SK-N-SH (cell line): ENCODE measurements around the gene SH3RF1. TPM values are rescaled to one million over a fixed set of nuclear protein-coding genes. Genes with fewer than 3 reads are reported as not detected.

ENCODE experiments used
- CTCF ChIA-PET: fragments of 300-600, 350-600 bp; formaldehyde crosslinking; extraction: SDS; loops from one replicate; lab custom pipeline; 2021; lab: Yijun Ruan, JAX
- POLR2A ChIA-PET: fragments of 350-600 bp; sonication (Branson Sonifier 250); formaldehyde crosslinking; extraction: SDS; loops from one replicate; lab custom pipeline; 2020; ENCODE audit warnings: antibody characterized with exemption, inconsistent platforms; lab: Yijun Ruan, JAX
- DNase-seq: peaks from one replicate; pipeline ENCODE4 v3.0.0; 2012
- H2AFZ ChIP-seq: fragments of 200-600 bp; sonication (generic); 2 replicates; pipeline ENCODE4 v1.8.1; 2016; ENCODE audit warnings: antibody characterized with exemption, mild to moderate bottlenecking, low read depth
- H3F3A ChIP-seq: fragments of 200-600 bp; sonication (generic); replicated peaks from 2 replicates; pipeline ENCODE3; 2016; ENCODE audit warnings: antibody characterized with exemption, mild to moderate bottlenecking; ENCODE audit not compliant: insufficient read depth
- H3K27ac ChIP-seq, 2 experiments: fragments of 200-500 bp in 1 of 2; fragments of 200-600 bp in 1 of 2; sonication (Bioruptor generic) in 1 of 2; sonication (generic), shearing (Covaris generic) in 1 of 2; 2 replicates each; pipeline versions ENCODE4 v1.5.1 to v1.6.1; 2014 to 2016; ENCODE audit warnings: low read depth in 2 of 2, inconsistent platforms in 1 of 2, low read length in 1 of 2, mild to moderate bottlenecking in 1 of 2, mixed read lengths in 1 of 2
- H3K27me3 ChIP-seq: fragments of 200-600 bp; sonication (generic), shearing (Covaris generic); 2 replicates; pipeline ENCODE4 v1.6.1; 2016; ENCODE audit warnings: mixed run types; ENCODE audit not compliant: insufficient read depth
- H3K36me3 ChIP-seq, 2 experiments: fragments of 200-500 bp in 1 of 2; fragments of 200-600 bp in 1 of 2; sonication (Bioruptor generic) in 1 of 2; sonication (generic) in 1 of 2; replicated peaks in 1 of 2; 2 replicates each; pipeline versions ENCODE3 to v1.5.1; 2014 to 2016; ENCODE audit warnings: low read length in 1 of 2, mild to moderate bottlenecking in 1 of 2; ENCODE audit not compliant: insufficient read depth in 2 of 2, control insufficient read depth in 1 of 2
- H3K4me1 ChIP-seq, 2 experiments: fragments of 200-500 bp in 1 of 2; fragments of 200-600 bp in 1 of 2; sonication (Bioruptor generic) in 1 of 2; sonication (generic), shearing (Covaris generic) in 1 of 2; 2 replicates each; pipeline versions ENCODE4 v1.5.1 to v1.6.1; 2014 to 2016; ENCODE audit warnings: low read depth in 1 of 2, low read length in 1 of 2, mixed run types in 1 of 2; ENCODE audit not compliant: insufficient read depth in 2 of 2, control insufficient read depth in 1 of 2
- H3K4me2 ChIP-seq: fragments of 200-600 bp; sonication (generic), shearing (Covaris generic); 2 replicates; pipeline ENCODE4 v1.6.1; 2017; ENCODE audit warnings: mixed run types
- H3K4me3 ChIP-seq, 2 experiments: fragments of 200-500 bp in 1 of 2; fragments of 200-600 bp in 1 of 2; sonication (Bioruptor generic) in 1 of 2; sonication (generic), shearing (Covaris generic) in 1 of 2; 2 replicates each; pipeline versions ENCODE4 v1.5.1 to v1.8.1; 2014 to 2016; ENCODE audit warnings: low read depth in 2 of 2, inconsistent platforms in 1 of 2, low read length in 1 of 2, mild to moderate bottlenecking in 1 of 2, mixed read lengths in 1 of 2, moderate library complexity in 1 of 2
- H3K79me2 ChIP-seq: fragments of 200-600 bp; sonication (generic); 2 replicates; pipeline ENCODE4 v1.8.1; 2017; ENCODE audit warnings: mild to moderate bottlenecking; ENCODE audit not compliant: insufficient read depth
- H3K9ac ChIP-seq: fragments of 200-600 bp; sonication (generic); 2 replicates; pipeline ENCODE4 v1.6.1; 2017; ENCODE audit warnings: mixed run types
- H3K9me2 ChIP-seq: fragments of 200-600 bp; sonication (generic); 2 replicates; pipeline ENCODE4 v1.6.1; 2017; ENCODE audit warnings: mixed run types
- H3K9me3 ChIP-seq: fragments of 200-600 bp; sonication (generic); 2 replicates; pipeline ENCODE4 v1.6.1; 2017; ENCODE audit warnings: mixed run types, mild to moderate bottlenecking, moderate library complexity
- H4K20me1 ChIP-seq: fragments of 200-600 bp; sonication (generic); 2 replicates; pipeline ENCODE4 v1.6.1; 2017; ENCODE audit warnings: mild to moderate bottlenecking, mixed run types; ENCODE audit not compliant: insufficient read depth
- CHD2 ChIP-seq: fragments of 150-350 bp; IDR thresholded peaks from 2 replicates; pipeline ENCODE4 v1.6.1; 2018; ENCODE audit warnings: low read length; ENCODE audit not compliant: partially characterized antibody
- ELF1 ChIP-seq: IDR thresholded peaks from 2 replicates; pipeline ENCODE4 v1.4.0; 2012
- EP300 ChIP-seq, 2 experiments: IDR thresholded peaks; 2 replicates each; pipeline versions ENCODE4 v1.4.0 to v1.6.1; 2012; ENCODE audit warnings: borderline replicate concordance in 1 of 2, low read depth in 1 of 2, low read length in 1 of 2
- FOSL2 ChIP-seq: IDR thresholded peaks from 2 replicates; pipeline ENCODE4 v1.4.0; 2012; ENCODE audit warnings: low read depth, mild to moderate bottlenecking, moderate library complexity, borderline replicate concordance
- FOXJ3 ChIP-seq: sonication (generic); formaldehyde crosslinking; IDR thresholded peaks from 2 replicates; pipeline ENCODE4 v1.5.1; 2020; ENCODE audit warnings: mild to moderate bottlenecking, missing genetic modification reagents
- FOXM1 ChIP-seq: IDR thresholded peaks from 2 replicates; pipeline ENCODE4 v1.4.0; 2012; ENCODE audit warnings: low read depth, mild to moderate bottlenecking
- GABPA ChIP-seq: IDR thresholded peaks from 2 replicates; pipeline ENCODE4 v1.4.0; 2012; ENCODE audit warnings: low read depth, mild to moderate bottlenecking
- GATA2 ChIP-seq: sonication (generic); formaldehyde crosslinking; IDR thresholded peaks from 2 replicates; pipeline ENCODE4 v1.5.0; 2020; ENCODE audit warnings: mild to moderate bottlenecking, missing genetic modification reagents
- MAX ChIP-seq: IDR thresholded peaks from 2 replicates; pipeline ENCODE4 v1.4.0; 2012; ENCODE audit warnings: low read depth
- MXI1 ChIP-seq: IDR thresholded peaks from 2 replicates; pipeline ENCODE4 v1.6.1; 2012; ENCODE audit warnings: mild to moderate bottlenecking, low read depth, low read length, improper control_type of control experiment
- NFIC ChIP-seq: IDR thresholded peaks from 2 replicates; pipeline ENCODE4 v1.4.0; 2012; ENCODE audit warnings: borderline replicate concordance
- NRF1 ChIP-seq: IDR thresholded peaks from 2 replicates; pipeline ENCODE4 v1.6.1; 2012; ENCODE audit warnings: low read depth, mild to moderate bottlenecking, low read length
- POLR2AphosphoS5 ChIP-seq: IDR thresholded peaks from 2 replicates; pipeline ENCODE4 v1.6.1; 2012; ENCODE audit warnings: low read depth, low read length
- RAD21 ChIP-seq: IDR thresholded peaks from 2 replicates; pipeline ENCODE4 v1.6.1; 2012; ENCODE audit warnings: mild to moderate bottlenecking, low read length
- RCOR1 ChIP-seq: fragments of 150-350 bp; IDR thresholded peaks from 2 replicates; pipeline ENCODE4 v1.6.1; 2017; ENCODE audit warnings: antibody characterized with exemption, low read length
- REST ChIP-seq: IDR thresholded peaks from 2 replicates; pipeline ENCODE4 v1.6.1; 2012; ENCODE audit warnings: mild to moderate bottlenecking, low read depth, low read length, moderate library complexity
- SIN3A ChIP-seq: IDR thresholded peaks from 2 replicates; pipeline ENCODE4 v1.6.1; 2012; ENCODE audit warnings: low read depth, mild to moderate bottlenecking, low read length, moderate library complexity, borderline replicate concordance
- SMC3 ChIP-seq: IDR thresholded peaks from 2 replicates; pipeline ENCODE4 v1.6.1; 2012; ENCODE audit warnings: low read depth, low read length, improper control_type of control experiment
- TCF12 ChIP-seq: IDR thresholded peaks from 2 replicates; pipeline ENCODE4 v1.4.0; 2012
- WGBS: methylation state at CpG from one replicate; pipeline ENCODE4 v1.1.6; 2017; ENCODE audit warnings: low lambda C conversion rate; 5-methylcytosine and 5-hydroxymethylcytosine counted together
- polyA plus RNA-seq, 3 experiments: library from polyadenylated mRNA; depleted of rRNA; stranded (reverse); fragments of >200 nt; gene quantifications; 2 replicates each; pipeline ENCODE4 v1.2.3, GENCODE V29; 2012
- TF ChIP-seq, protein P1 (sequence below): IDR thresholded peaks from 2 replicates; pipeline ENCODE4 v1.4.0; 2012; ENCODE audit warnings: low read depth, borderline replicate concordance

SH3RF1 gene
- polyA plus RNA-seq, 1 of the 3 experiments (the other 2 are of a cell fraction): 22.0 TPM

GRCh38 chr4:169102026-169102425, 168.7 kb downstream of the SH3RF1 start:
- no peaks in the 10 kb centered on the region for H3K27me3 ChIP-seq
- H3K4me3 ChIP-seq: no peak overlapping the region
- H3K79me2 ChIP-seq: peaks cover 67% of the 10 kb centered on the region; the same call in 1 of the 2 replicates
- peaks cover 5% of the 10 kb centered on the region for H3F3A ChIP-seq
- H3K9me2 ChIP-seq: no peaks in the 10 kb centered on the region
- no peaks in the 10 kb centered on the region for H4K20me1 ChIP-seq
- peaks cover 8 to 28% of the 10 kb centered on the region in 2 experiments; a peak in 2 of 4 replicates for H3K4me1 ChIP-seq
- H3K9me3 ChIP-seq: no peaks in the 10 kb centered on the region
- TF ChIP-seq CHD2: no peak
- no peak for TF ChIP-seq MAX
- no peak for TF ChIP-seq RCOR1
- no peak for TF ChIP-seq POLR2AphosphoS5
- TF ChIP-seq REST: no peak
- no peak for TF ChIP-seq FOSL2
- no peak for TF ChIP-seq EP300 (IDR thresholded peaks at IDR 0.05; ENCODE audit: borderline replicate concordance in 1 of 2, low read depth in 1 of 2, low read length in 1 of 2)
- TF ChIP-seq RAD21: no peak
- TF ChIP-seq NRF1: no peak
- TF ChIP-seq NFIC: no peak
- no peak for TF ChIP-seq GATA2 (CRISPR knock-in tag)
- no peak for TF ChIP-seq ELF1
- TF ChIP-seq, protein P1, sequence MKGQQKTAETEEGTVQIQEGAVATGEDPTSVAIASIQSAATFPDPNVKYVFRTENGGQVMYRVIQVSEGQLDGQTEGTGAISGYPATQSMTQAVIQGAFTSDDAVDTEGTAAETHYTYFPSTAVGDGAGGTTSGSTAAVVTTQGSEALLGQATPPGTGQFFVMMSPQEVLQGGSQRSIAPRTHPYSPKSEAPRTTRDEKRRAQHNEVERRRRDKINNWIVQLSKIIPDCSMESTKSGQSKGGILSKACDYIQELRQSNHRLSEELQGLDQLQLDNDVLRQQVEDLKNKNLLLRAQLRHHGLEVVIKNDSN: no peak
- no peak for TF ChIP-seq FOXJ3 (CRISPR knock-in tag)
- no peak for TF ChIP-seq SMC3
- TF ChIP-seq FOXM1: no peak
- TF ChIP-seq GABPA: no peak
- no peak for TF ChIP-seq TCF12
- no peak for TF ChIP-seq SIN3A
- TF ChIP-seq MXI1: no peak
- WGBS: 95% methylated on average over 2 of the region's 2 CpGs
- CTCF ChIA-PET: interaction anchor here (1.2 kb wide), 1 partner anchor 17 kb away, joined by 3 read pairs; no protein-coding TSS in a partner anchor
- H3K4me2 ChIP-seq: no peak overlapping the region
- POLR2A ChIA-PET: no interaction called here
- no peak overlapping the region for H2AFZ ChIP-seq
- H3K9ac ChIP-seq: no peak overlapping the region
- H3K27ac ChIP-seq: no peak overlapping the region
- H3K36me3 ChIP-seq: peaks cover 37 to 78% of the 10 kb centered on the region in 2 experiments
- no peak for DNase-seq
